H9 (cell line): ENCODE measurements around the gene TPM4. TPM values are rescaled to one million over a fixed set of nuclear protein-coding genes. Genes with fewer than 3 reads are reported as not detected.

ENCODE experiments used
- DNase-seq: peaks from one replicate; pipeline ENCODE4 v3.0.0-alpha.2; 2017
- H2AFZ ChIP-seq: one replicate; pipeline ENCODE4 v1.6.1; 2013; ENCODE audit warnings: mild to moderate bottlenecking, low read length, control low read depth, moderate library complexity
- H2AK5ac ChIP-seq: 2 replicates; pipeline ENCODE4 v1.6.1; 2013; ENCODE audit warnings: low read length, control low read depth, mixed read lengths; ENCODE audit not compliant: insufficient read length
- H2BK120ac ChIP-seq: one replicate; pipeline ENCODE4 v1.6.1; 2013; ENCODE audit warnings: low read depth, mild to moderate bottlenecking, low read length, control low read depth, inconsistent platforms; ENCODE audit not compliant: poor library complexity, severe bottlenecking
- H2BK12ac ChIP-seq: 2 replicates; pipeline ENCODE4 v1.6.1; 2013; ENCODE audit warnings: low read length, control low read depth, mixed read lengths, low read depth; ENCODE audit not compliant: insufficient read length
- H2BK15ac ChIP-seq: 2 replicates; pipeline ENCODE4 v1.6.1; 2013; ENCODE audit warnings: low read depth, low read length, control low read depth
- H2BK20ac ChIP-seq: one replicate; pipeline ENCODE4 v1.6.1; 2013; ENCODE audit warnings: low read depth, mild to moderate bottlenecking, low read length, control low read depth, inconsistent platforms; ENCODE audit not compliant: poor library complexity, severe bottlenecking
- H2BK5ac ChIP-seq: 2 replicates; pipeline ENCODE4 v1.6.1; 2013; ENCODE audit warnings: low read length, control low read depth, mixed read lengths; ENCODE audit not compliant: insufficient read length
- H3K14ac ChIP-seq: 2 replicates; pipeline ENCODE4 v1.6.1; 2013; ENCODE audit warnings: low read length, control low read depth; ENCODE audit not compliant: insufficient read depth
- H3K18ac ChIP-seq: 2 replicates; pipeline ENCODE4 v1.6.1; 2013; ENCODE audit warnings: low read depth, mild to moderate bottlenecking, mixed read lengths, low read length, control low read depth; ENCODE audit not compliant: insufficient read length
- H3K23ac ChIP-seq: 2 replicates; pipeline ENCODE4 v1.6.1; 2013; ENCODE audit warnings: low read length, control low read depth, mixed read lengths, low read depth; ENCODE audit not compliant: insufficient read length
- H3K23me2 ChIP-seq: 2 replicates; pipeline ENCODE4 v1.6.1; 2013; ENCODE audit warnings: low read depth, mild to moderate bottlenecking, mixed read lengths, low read length, control low read depth; ENCODE audit not compliant: insufficient read length, poor library complexity, severe bottlenecking
- H3K27ac ChIP-seq: 2 replicates; pipeline ENCODE4 v1.5.1; 2013; ENCODE audit warnings: low read length, control low read depth, mixed read lengths, low read depth; ENCODE audit not compliant: insufficient read length
- H3K27me3 ChIP-seq: 2 replicates; pipeline ENCODE4 v1.6.1; 2013; ENCODE audit warnings: low read length, control low read depth, inconsistent platforms; ENCODE audit not compliant: insufficient read depth
- H3K4ac ChIP-seq: 2 replicates; pipeline ENCODE4 v1.6.1; 2013; ENCODE audit warnings: low read depth, mild to moderate bottlenecking, control low read depth, inconsistent platforms, low read length, moderate library complexity
- H3K4me1 ChIP-seq: 2 replicates; pipeline ENCODE4 v1.6.1; 2013; ENCODE audit warnings: low read length, control low read depth, inconsistent platforms; ENCODE audit not compliant: insufficient read depth
- H3K4me2 ChIP-seq: 2 replicates; pipeline ENCODE4 v1.6.1; 2013; ENCODE audit warnings: low read length, control low read depth, mixed read lengths; ENCODE audit not compliant: insufficient read length, insufficient read depth
- H3K56ac ChIP-seq: 2 replicates; pipeline ENCODE4 v1.6.1; 2013; ENCODE audit warnings: low read depth, mild to moderate bottlenecking, mixed read lengths, low read length, control low read depth; ENCODE audit not compliant: insufficient read length
- H3K79me1 ChIP-seq: 2 replicates; pipeline ENCODE4 v1.6.1; 2013; ENCODE audit warnings: low read depth, mild to moderate bottlenecking, moderate library complexity, low read length, control low read depth, inconsistent platforms; ENCODE audit not compliant: insufficient read depth, poor library complexity, severe bottlenecking
- H3K79me2 ChIP-seq: 2 replicates; pipeline ENCODE4 v1.6.1; 2013; ENCODE audit warnings: low read length, control low read depth, inconsistent platforms; ENCODE audit not compliant: insufficient read depth
- H3K9ac ChIP-seq: 2 replicates; pipeline ENCODE4 v1.6.1; 2013; ENCODE audit warnings: low read length, control low read depth, mixed read lengths; ENCODE audit not compliant: insufficient read length; ENCODE audit errors: extremely low read depth
- H3K9me3 ChIP-seq: one replicate; pipeline ENCODE4 v1.6.1; 2013; ENCODE audit warnings: low read depth, low read length, inconsistent platforms; ENCODE audit not compliant: control insufficient read depth
- H3T11ph ChIP-seq: one replicate; pipeline ENCODE4 v1.6.1; 2013; ENCODE audit warnings: mild to moderate bottlenecking, low read length, control low read depth, inconsistent platforms
- H4K20me1 ChIP-seq: one replicate; pipeline ENCODE4 v1.6.1; 2013; ENCODE audit not compliant: control insufficient read depth, insufficient read length, insufficient read depth
- H4K5ac ChIP-seq: 2 replicates; pipeline ENCODE4 v1.6.1; 2013; ENCODE audit warnings: low read depth, mild to moderate bottlenecking, mixed read lengths, low read length, control low read depth; ENCODE audit not compliant: insufficient read length
- H4K8ac ChIP-seq: replicated peaks from 2 replicates; pipeline ENCODE4 v1.6.1; 2013; ENCODE audit warnings: low read length, control low read depth, mixed read lengths, low read depth; ENCODE audit not compliant: insufficient read length
- H4K91ac ChIP-seq: 2 replicates; pipeline ENCODE4 v1.6.1; 2013; ENCODE audit warnings: low read depth, mild to moderate bottlenecking, moderate library complexity, mixed read lengths, low read length, control low read depth; ENCODE audit not compliant: insufficient read length
- H3K27ac Mint-ChIP-seq, 3 experiments: 2 replicates in 2 of 3; 3 replicates in 1 of 3; pipeline ENCODE4 v1.8.0; 2020 to 2021; ENCODE audit warnings: mixed read lengths in 3 of 3, mild to moderate bottlenecking in 1 of 3, moderate library complexity in 1 of 3
- H3K27me3 Mint-ChIP-seq: 2 replicates; pipeline ENCODE4 v1.8.0; 2021; ENCODE audit warnings: low read depth, mild to moderate bottlenecking, moderate library complexity, mixed read lengths
- H3K36me3 Mint-ChIP-seq, 3 experiments: 2 replicates in 2 of 3; 3 replicates in 1 of 3; pipeline ENCODE4 v1.8.0; 2020 to 2021; ENCODE audit warnings: low read depth in 3 of 3, mixed read lengths in 3 of 3; ENCODE audit not compliant: insufficient read depth in 1 of 3
- H3K4me1 Mint-ChIP-seq, 2 experiments: 2 replicates each; pipeline ENCODE4 v1.8.0; 2020; ENCODE audit warnings: mixed read lengths in 2 of 2
- H3K4me3 Mint-ChIP-seq, 2 experiments: 2 replicates in 1 of 2; 3 replicates in 1 of 2; pipeline ENCODE4 v1.8.0; 2020 to 2021; ENCODE audit warnings: mild to moderate bottlenecking in 2 of 2, mixed read lengths in 2 of 2, moderate library complexity in 1 of 2
- H3K9me3 Mint-ChIP-seq, 2 experiments: 2 replicates in 1 of 2; 3 replicates in 1 of 2; pipeline ENCODE4 v1.8.0; 2020; ENCODE audit warnings: mild to moderate bottlenecking in 2 of 2, mixed read lengths in 2 of 2, moderate library complexity in 1 of 2
- CTCF ChIP-seq: fragments of 200-600 bp; sonication (generic); conservative IDR thresholded peaks from 3 replicates; pipeline ENCODE4 v1.8.0; 2021; ENCODE audit warnings: antibody characterized with exemption, mild to moderate bottlenecking
- WGBS: extraction: QIAGEN DNeasy Blood & Tissue Kit; methylation state at CpG from one replicate; pipeline ENCODE4 v1.1.7; 2013; ENCODE audit warnings: missing lambda C conversion rate, low lambda C conversion rate, mixed read lengths; ENCODE audit not compliant: insufficient read length; ENCODE audit errors: extremely low coverage; 5-methylcytosine and 5-hydroxymethylcytosine counted together
- total RNA-seq: library from RNA; stranded (reverse); gene quantifications from 2 replicates; pipeline ENCODE4 v1.2.1, GENCODE V29; 2021

The TPM4 gene
- total RNA-seq, 1 experiment from 2014 or later = 431 TPM

- Histone ChIP-seq H4K20me1 (no peaks in the 10 kb centered on the region), H3K79me2 (peaks cover 15% of the 10 kb centered on the region; the same call in 1 of the 2 replicates), H3K18ac (no peak overlapping the region), H2BK20ac (no peak overlapping the region), H3K4ac (no peak overlapping the region), H2BK120ac (no peak overlapping the region), H4K5ac (no peak overlapping the region), H3K4me2 (no peak overlapping the region), H2BK15ac (no peak overlapping the region), H2BK12ac (no peak overlapping the region), H3K79me1 (no peaks in the 10 kb centered on the region), H4K91ac (no peak overlapping the region), H3T11ph (no peak overlapping the region), H3K14ac (no peak overlapping the region), H3K9ac (no peak overlapping the region), H3K9me3 (no peaks in the 10 kb centered on the region), H3K23me2 (peaks cover 14% of the 10 kb centered on the region), H2AK5ac (no peak overlapping the region), H3K27ac (no peak overlapping the region), H3K23ac (no peak overlapping the region), H2BK5ac (no peak overlapping the region), H3K56ac (no peak overlapping the region), H4K8ac (no peak overlapping the region), H3K27me3 (no peaks in the 10 kb centered on the region), H3K4me1 (peaks cover under 1% of the 10 kb centered on the region; the same call in 1 of the 2 replicates), H2AFZ (no peak overlapping the region)
- Mint-ChIP-seq H3K9me3 (no peaks in the 10 kb centered on the region), H3K4me1 (peaks cover 30 to 32% of the 10 kb centered on the region in 2 experiments), H3K36me3 (peaks cover 10 to 12% (median 11%) of the 10 kb centered on the region in 3 experiments), H3K27me3 (no peaks in the 10 kb centered on the region), H3K4me3 (peak overlapping the region in 1 of 2 experiments; percentile 36; a peak in 1 of 5 replicates), H3K27ac (peak overlapping the region in 1 of 3 experiments; percentile 81; a peak in 3 of 7 replicates)
- TF ChIP-seq CTCF = no peak
- no peak for DNase-seq
- WGBS = no CpG with 5 or more reads among the region's 3 CpGs
These were observed 2.3 kb upstream of the TPM4 start for GRCh38 chr19:16073988-16074387.
